NCI-H748 (cell line): ENCODE results near the gene CDH3.
A peak's percentile ranks its signal among the peaks of the same experiment; 100 is the strongest.
"Not testable (repeated sequence)": the region's sequence is repeated elsewhere in the genome, so short reads cannot be mapped to it uniquely, and the experiment has no call there.

ENCODE experiments used
- DNase-seq: peaks from one replicate; lab custom pipeline; 2025; ENCODE audit not compliant: unreplicated experiment; lab: John Stamatoyannopoulos, UW

Gene CDH3

GRCh38 chr16:68698091-68698490 lies 53.0 kb downstream of the CDH3 start:
- DNase-seq, result no peak

GRCh38 chr16:68700120-68700519 lies 55.0 kb downstream of the CDH3 start:
- DNase-seq, result no peak

GRCh38 chr16:68700831-68701230 lies 55.7 kb downstream of the CDH3 start:
- DNase-seq, result no peak

- peak; percentile 77 for DNase-seq
These were observed 59.2 kb downstream of the CDH3 start for GRCh38 chr16:68704232-68704867.

- peak; percentile 39 for DNase-seq
These were observed 62.4 kb downstream of the CDH3 start for GRCh38 chr16:68707340-68708152.

GRCh38 chr16:68710211-68710610 lies 65.1 kb downstream of the CDH3 start:
- DNase-seq, result no peak

GRCh38 chr16:68711421-68712139 lies 66.5 kb downstream of the CDH3 start:
- DNase-seq, result no peak

- no peak for DNase-seq
These were observed 68.3 kb downstream of the CDH3 start for GRCh38 chr16:68713361-68713760.

- no peak for DNase-seq
These were observed 70.4 kb downstream of the CDH3 start for GRCh38 chr16:68715471-68715870.

- not testable (repeated sequence) for DNase-seq
These were observed 71.4 kb downstream of the CDH3 start for GRCh38 chr16:68716516-68716915.

GRCh38 chr16:68717684-68718083 lies 72.6 kb downstream of the CDH3 start:
- no peak for DNase-seq

GRCh38 chr16:68718590-68718989 lies 73.5 kb downstream of the CDH3 start:
- peak; percentile 6 for DNase-seq

GRCh38 chr16:68719993-68720489 lies 74.9 kb downstream of the CDH3 start:
- DNase-seq, result no peak

GRCh38 chr16:68722119-68723024 lies 77.3 kb downstream of the CDH3 start:
- DNase-seq, result no peak

GRCh38 chr16:68724797-68725196 lies 79.7 kb downstream of the CDH3 start:
- no peak for DNase-seq

- DNase-seq, result peak; percentile 9
These were observed 83.4 kb downstream of the CDH3 start for GRCh38 chr16:68728523-68728922.

GRCh38 chr16:68731637-68732036 lies 86.5 kb downstream of the CDH3 start:
- DNase-seq, result no peak

- peak; percentile 68 for DNase-seq
These were observed 87.1 kb downstream of the CDH3 start for GRCh38 chr16:68732042-68732680.

GRCh38 chr16:68732741-68733399 lies 87.8 kb downstream of the CDH3 start:
- no peak for DNase-seq

- DNase-seq, result no peak
These were observed 88.5 kb downstream of the CDH3 start for GRCh38 chr16:68733570-68733969.
